HUES64 (cell line): Measurements from ENCODE around the gene MYO7B.
"Not testable (repeated sequence)": the region's sequence is repeated elsewhere in the genome, so short reads cannot be mapped to it uniquely, and the experiment has no call there.

Source experiments
- H3K27ac ChIP-seq: 2 replicates; pipeline ENCODE4 v1.7.0; 2013; ENCODE audit warnings: low read depth, low read length, inconsistent platforms
- H3K27me3 ChIP-seq: 2 replicates; pipeline ENCODE4 v1.6.1; 2013; ENCODE audit warnings: mild to moderate bottlenecking, low read length; ENCODE audit not compliant: insufficient read depth
- H3K36me3 ChIP-seq: 2 replicates; pipeline ENCODE4 v1.6.1; 2013; ENCODE audit warnings: mild to moderate bottlenecking, low read length; ENCODE audit not compliant: insufficient read depth
- H3K4me1 ChIP-seq: 2 replicates; pipeline ENCODE4 v1.6.1; 2013; ENCODE audit warnings: mild to moderate bottlenecking, low read length, moderate library complexity; ENCODE audit not compliant: insufficient read depth
- H3K4me3 ChIP-seq: 2 replicates; pipeline ENCODE4 v1.5.1; 2013; ENCODE audit warnings: mild to moderate bottlenecking, low read length, moderate library complexity
- H3K9ac ChIP-seq: 2 replicates; pipeline ENCODE4 v1.6.1; 2013; ENCODE audit warnings: mild to moderate bottlenecking, low read depth, low read length
- H3K9me3 ChIP-seq: 2 replicates; pipeline ENCODE4 v1.6.1; 2013; ENCODE audit warnings: low read depth, low read length; ENCODE audit not compliant: insufficient read depth
- WGBS: fragments of 150-250, 120-280 bp; methylation state at CpG from one replicate; pipeline ENCODE4 v1.1.7; 2013; ENCODE audit warnings: missing lambda C conversion rate; 5-methylcytosine and 5-hydroxymethylcytosine counted together

The MYO7B gene

GRCh38 chr2:127525691-127526131 lies 9.8 kb upstream of the MYO7B start:
- H3K4me3 ChIP-seq, result peak overlapping the region; percentile 67
- H3K27me3 ChIP-seq, result no peaks in the 10 kb centered on the region
- peaks cover 34% of the 10 kb centered on the region for H3K36me3 ChIP-seq
- H3K9ac ChIP-seq, result peak overlapping the region; percentile 98
- H3K4me1 ChIP-seq, result peaks cover 17% of the 10 kb centered on the region
- H3K9me3 ChIP-seq, result no peaks in the 10 kb centered on the region
- peak overlapping the region; percentile 99 for H3K27ac ChIP-seq
- under 1% methylated on average over 19 of the region's 19 CpGs for WGBS

GRCh38 chr2:127526132-127527000 lies 9.1 kb upstream of the MYO7B start, which contains the start of gene IWS1:
Gene IWS1, minus strand, starts transcription at chr2:127526489. Its CDS starts 281 bp downstream, at chr2:127526208.
- Histone ChIP-seq H3K36me3 (peaks cover 29% of the 10 kb centered on the region), H3K27ac (peak within 1 kb of the TSS; percentile 99), H3K27me3 (no peaks in the 10 kb centered on the region), H3K4me3 (peak within 1 kb of the TSS; percentile 67), H3K9ac (peak within 1 kb of the TSS; percentile 98), H3K4me1 (peaks cover 17% of the 10 kb centered on the region), H3K9me3 (no peaks in the 10 kb centered on the region)
- under 1% methylated on average over 70 of the region's 70 CpGs for WGBS

- peak overlapping the region; percentile 67 for H3K4me3 ChIP-seq
- H3K9me3 ChIP-seq, result no peaks in the 10 kb centered on the region
- H3K4me1 ChIP-seq, result peaks cover 17% of the 10 kb centered on the region
- 25% methylated on average over 13 of the region's 13 CpGs for WGBS
- H3K9ac ChIP-seq, result peak overlapping the region; percentile 98
- no peaks in the 10 kb centered on the region for H3K27me3 ChIP-seq
- peak overlapping the region; percentile 99 for H3K27ac ChIP-seq
- H3K36me3 ChIP-seq, result peaks cover 21% of the 10 kb centered on the region
Measured at GRCh38 chr2:127527001-127527804, 8.3 kb upstream of the MYO7B start.

- Histone ChIP-seq H3K9ac (no peak overlapping the region), H3K4me1 (peaks cover 17% of the 10 kb centered on the region), H3K9me3 (no peaks in the 10 kb centered on the region), H3K27ac (peak overlapping the region; percentile 99; the same call in 1 of the 2 replicates), H3K36me3 (peaks cover 8% of the 10 kb centered on the region), H3K27me3 (no peaks in the 10 kb centered on the region), H3K4me3 (no peak overlapping the region)
- WGBS, result 81% methylated on average over 4 of the region's 4 CpGs
Measured at GRCh38 chr2:127528487-127528886, 7.0 kb upstream of the MYO7B start.

GRCh38 chr2:127529416-127529815 lies 6.1 kb upstream of the MYO7B start:
- WGBS, result 100% methylated on average over 2 of the region's 2 CpGs
- H3K9ac ChIP-seq, result not testable (repeated sequence)

GRCh38 chr2:127530245-127531140 lies 5.0 kb upstream of the MYO7B start:
- Histone ChIP-seq H3K4me1 (peaks cover 17% of the 10 kb centered on the region), H3K9ac (no peak overlapping the region), H3K27ac (no peak overlapping the region), H3K9me3 (no peaks in the 10 kb centered on the region), H3K4me3 (no peak overlapping the region), H3K27me3 (no peaks in the 10 kb centered on the region), H3K36me3 (no peaks in the 10 kb centered on the region)
- 90% methylated on average over 3 of the region's 3 CpGs for WGBS

More at GRCh38 chr2:127529416-127529815, 6.1 kb upstream of the MYO7B start:
- not testable (repeated sequence) for H3K4me3 ChIP-seq, H3K36me3 ChIP-seq, H3K27me3 ChIP-seq, H3K27ac ChIP-seq, H3K9me3 ChIP-seq
- H3K4me1 ChIP-seq, result peaks cover 17% of the 10 kb centered on the region

GRCh38 chr2:127531221-127531648 lies 4.2 kb upstream of the MYO7B start:
- Histone ChIP-seq H3K4me3 (no peak overlapping the region), H3K4me1 (peaks cover 17% of the 10 kb centered on the region), H3K27ac (no peak overlapping the region), H3K36me3 (no peaks in the 10 kb centered on the region), H3K9ac (no peak overlapping the region), H3K9me3 (no peaks in the 10 kb centered on the region), H3K27me3 (no peaks in the 10 kb centered on the region)
- WGBS, result 83% methylated on average over 4 of the region's 4 CpGs

- Histone ChIP-seq H3K9ac (no peak overlapping the region), H3K9me3 (no peaks in the 10 kb centered on the region), H3K36me3 (no peaks in the 10 kb centered on the region), H3K27ac (no peak overlapping the region), H3K4me3 (no peak overlapping the region), H3K4me1 (peaks cover 13% of the 10 kb centered on the region), H3K27me3 (no peaks in the 10 kb centered on the region)
- WGBS, result 92% methylated on average over 8 of the region's 8 CpGs
Measured at GRCh38 chr2:127532296-127532695, 3.2 kb upstream of the MYO7B start.

GRCh38 chr2:127535918-127536317 lies 435 bp downstream of the MYO7B start:
- WGBS, result 89% methylated on average over 6 of the region's 6 CpGs

GRCh38 chr2:127536707-127537541 lies 1.4 kb downstream of the MYO7B start:
- no peak overlapping the region for H3K27ac ChIP-seq
- H3K36me3 ChIP-seq, result no peaks in the 10 kb centered on the region
- no peak overlapping the region for H3K9ac ChIP-seq
- H3K9me3 ChIP-seq, result no peaks in the 10 kb centered on the region
- no peak overlapping the region for H3K4me3 ChIP-seq
- WGBS, result 88% methylated on average over 7 of the region's 7 CpGs
- no peaks in the 10 kb centered on the region for H3K4me1 ChIP-seq
- no peaks in the 10 kb centered on the region for H3K27me3 ChIP-seq

More at GRCh38 chr2:127535918-127536317, 435 bp downstream of the MYO7B start:
- Histone ChIP-seq H3K27ac (no peak overlapping the region), H3K9me3 (no peaks in the 10 kb centered on the region), H3K4me1 (no peaks in the 10 kb centered on the region), H3K4me3 (no peak overlapping the region), H3K36me3 (no peaks in the 10 kb centered on the region), H3K9ac (no peak overlapping the region), H3K27me3 (no peaks in the 10 kb centered on the region)
